PC-9 (cell line): ENCODE data around the gene IL1RL2. TPM values are rescaled to one million over a fixed set of nuclear protein-coding genes. Genes with fewer than 3 reads are reported as not detected.

ENCODE experiments used
- BruUV-seq: library from RNA; stranded (reverse); fragments of 400-500 nt; replicated peaks from 2 replicates; lab custom pipeline; 2021; lab: Mats Ljungman, UMichigan
- CTCF ChIA-PET: fragments of 300-600 bp; sonication (Branson Sonifier 250); formaldehyde crosslinking; loops from one replicate; lab custom pipeline; 2022; ENCODE audit warnings: antibody characterized with exemption; lab: Charles Lee
- POLR2A ChIA-PET: fragments of 300-600 bp; sonication (Branson Sonifier 250); formaldehyde crosslinking; loops from one replicate; lab custom pipeline; 2022; ENCODE audit warnings: antibody characterized with exemption; ENCODE audit not compliant: unreplicated experiment; lab: Charles Lee
- DNase-seq, 2 experiments: peaks; one replicate each; pipeline versions ENCODE4 v3.0.0 to v3.0.0-alpha.2; 2015 to 2022; ENCODE audit warnings: mixed read lengths in 1 of 2
- H2AFZ ChIP-seq: fragments of 200-600 bp; sonication (generic); 2 replicates; pipeline ENCODE4 v1.8.1; 2017; ENCODE audit warnings: antibody characterized with exemption
- H3F3A ChIP-seq: fragments of 200-600 bp; sonication (generic); 2 replicates; pipeline ENCODE4 v1.8.1; 2017; ENCODE audit warnings: antibody characterized with exemption, mild to moderate bottlenecking, low read depth; ENCODE audit not compliant: insufficient read depth
- H3K27ac ChIP-seq: fragments of 200-600 bp; sonication (generic); 2 replicates; pipeline ENCODE4 v1.6.1; 2016; ENCODE audit warnings: mixed run types
- H3K27me3 ChIP-seq: fragments of 200-600 bp; sonication (generic); 2 replicates; pipeline ENCODE4 v1.6.1; 2016; ENCODE audit warnings: low read depth, mixed run types; ENCODE audit not compliant: insufficient read depth
- H3K36me3 ChIP-seq: fragments of 200-600 bp; sonication (generic); 2 replicates; pipeline ENCODE4 v1.6.1; 2016; ENCODE audit warnings: low read depth, mixed run types
- H3K4me1 ChIP-seq: fragments of 200-600 bp; sonication (generic); replicated peaks from 2 replicates; pipeline ENCODE4 v1.6.1; 2016; ENCODE audit warnings: mixed run types; ENCODE audit not compliant: insufficient read depth
- H3K4me2 ChIP-seq: fragments of 200-600 bp; sonication (generic); 2 replicates; pipeline ENCODE4 v1.6.1; 2017; ENCODE audit warnings: mixed run types
- H3K4me3 ChIP-seq: fragments of 200-600 bp; sonication (generic); 2 replicates; pipeline ENCODE4 v1.6.1; 2016; ENCODE audit warnings: mixed run types
- H3K79me2 ChIP-seq: fragments of 200-600 bp; sonication (generic); 2 replicates; pipeline ENCODE4 v1.6.1; 2017; ENCODE audit warnings: low read depth, mixed run types
- H3K9me2 ChIP-seq: fragments of 200-600 bp; sonication (generic); 2 replicates; pipeline ENCODE4 v1.8.1; 2017; ENCODE audit warnings: mild to moderate bottlenecking; ENCODE audit not compliant: insufficient read depth
- H3K9me3 ChIP-seq: fragments of 200-600 bp; sonication (generic); 2 replicates; pipeline ENCODE4 v1.8.1; 2016; ENCODE audit warnings: low read depth; ENCODE audit not compliant: insufficient read depth
- H4K20me1 ChIP-seq: fragments of 200-600 bp; sonication (generic); 2 replicates; pipeline ENCODE4 v1.8.1; 2017; ENCODE audit not compliant: insufficient read depth
- EZH2 ChIP-seq: fragments of 200-600 bp; sonication (generic); IDR thresholded peaks from 2 replicates; pipeline ENCODE4 v1.8.0; 2017; ENCODE audit warnings: antibody characterized with exemption, low read depth
- intact Hi-C: fragments of 100-400 bp; cut with micrococcal nuclease; formaldehyde crosslinking; loops from one replicate; pipeline ENCODE4 v1.10.0; 2022; ENCODE audit not compliant: unreplicated experiment
- total RNA-seq: library from RNA; stranded (reverse); gene quantifications from 2 replicates; pipeline ENCODE4 v1.2.3, GENCODE V29; 2021
- TF ChIP-seq, protein P1 (sequence below): fragments of 200-600 bp; sonication (generic); conservative IDR thresholded peaks from 2 replicates; pipeline ENCODE4 v1.6.1; 2017; ENCODE audit warnings: mixed run types, antibody characterized with exemption, mild to moderate bottlenecking, moderate library complexity

The IL1RL2 gene
- total RNA-seq, 1 experiment from 2014 or later: 1.9 TPM

GRCh38 chr2:102276549-102277201, 89.9 kb downstream of the IL1RL2 start:
- Histone ChIP-seq H3K27me3 (no peaks in the 10 kb centered on the region), H3K4me1 (no peaks in the 10 kb centered on the region)
- CTCF ChIA-PET: no interaction called here

DNA sequence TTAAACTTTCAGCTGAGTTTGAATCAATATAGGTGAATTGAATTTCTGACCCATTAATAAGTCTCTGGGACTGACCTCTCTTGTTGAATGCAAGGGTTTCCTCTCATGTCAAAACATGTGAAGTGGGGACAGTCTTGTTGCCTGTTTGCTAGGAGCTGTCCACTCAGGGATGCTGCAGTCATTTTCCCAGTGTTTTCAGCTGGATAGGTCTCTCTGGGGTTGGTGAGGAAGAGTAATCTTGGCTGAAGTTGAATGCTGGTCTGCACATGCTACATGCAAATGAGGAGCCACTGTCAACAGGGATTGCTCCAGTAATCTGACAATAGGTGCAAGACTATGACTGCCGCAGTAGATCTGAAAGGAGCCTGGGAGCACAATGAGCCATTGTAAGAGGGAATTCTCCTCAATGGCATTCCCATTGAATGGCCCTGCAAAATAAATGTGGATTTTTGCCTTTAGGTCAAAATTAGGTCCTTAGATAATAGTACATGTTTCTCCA, 90.4 kb downstream of the IL1RL2 start:
- ChIA-PET POLR2A (no interaction called here), CTCF (no interaction called here)
- no peaks in the 10 kb centered on the region for H4K20me1 ChIP-seq
- BruUV-seq: no TSS peak
- no peak overlapping the region for H2AFZ ChIP-seq
- no peaks in the 10 kb centered on the region for H3K27me3 ChIP-seq
- no peaks in the 10 kb centered on the region for H3K9me2 ChIP-seq
- no peaks in the 10 kb centered on the region for H3K4me1 ChIP-seq
- no peaks in the 10 kb centered on the region for H3K79me2 ChIP-seq
- no peak overlapping the region for H3K4me2 ChIP-seq
- no peak for DNase-seq
- H3F3A ChIP-seq: no peaks in the 10 kb centered on the region
- peaks cover 4% of the 10 kb centered on the region; the same call in 1 of the 2 replicates for H3K9me3 ChIP-seq
- no peak overlapping the region for H3K4me3 ChIP-seq
- no peak overlapping the region for H3K27ac ChIP-seq
- intact Hi-C loops: no loop called here
- H3K36me3 ChIP-seq: no peaks in the 10 kb centered on the region
- TF ChIP-seq EZH2: no peak
- TF ChIP-seq, protein P1, sequence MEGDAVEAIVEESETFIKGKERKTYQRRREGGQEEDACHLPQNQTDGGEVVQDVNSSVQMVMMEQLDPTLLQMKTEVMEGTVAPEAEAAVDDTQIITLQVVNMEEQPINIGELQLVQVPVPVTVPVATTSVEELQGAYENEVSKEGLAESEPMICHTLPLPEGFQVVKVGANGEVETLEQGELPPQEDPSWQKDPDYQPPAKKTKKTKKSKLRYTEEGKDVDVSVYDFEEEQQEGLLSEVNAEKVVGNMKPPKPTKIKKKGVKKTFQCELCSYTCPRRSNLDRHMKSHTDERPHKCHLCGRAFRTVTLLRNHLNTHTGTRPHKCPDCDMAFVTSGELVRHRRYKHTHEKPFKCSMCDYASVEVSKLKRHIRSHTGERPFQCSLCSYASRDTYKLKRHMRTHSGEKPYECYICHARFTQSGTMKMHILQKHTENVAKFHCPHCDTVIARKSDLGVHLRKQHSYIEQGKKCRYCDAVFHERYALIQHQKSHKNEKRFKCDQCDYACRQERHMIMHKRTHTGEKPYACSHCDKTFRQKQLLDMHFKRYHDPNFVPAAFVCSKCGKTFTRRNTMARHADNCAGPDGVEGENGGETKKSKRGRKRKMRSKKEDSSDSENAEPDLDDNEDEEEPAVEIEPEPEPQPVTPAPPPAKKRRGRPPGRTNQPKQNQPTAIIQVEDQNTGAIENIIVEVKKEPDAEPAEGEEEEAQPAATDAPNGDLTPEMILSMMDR: no peak

More at GRCh38 chr2:102276549-102277201, 89.9 kb downstream of the IL1RL2 start:
- H3K9me2 ChIP-seq: no peaks in the 10 kb centered on the region
- no peak overlapping the region for H2AFZ ChIP-seq
- H3K4me2 ChIP-seq: no peak overlapping the region
- no peaks in the 10 kb centered on the region for H4K20me1 ChIP-seq
- POLR2A ChIA-PET: no interaction called here
- no peak overlapping the region for H3K27ac ChIP-seq
- no peak overlapping the region for H3K4me3 ChIP-seq
- peaks cover 4% of the 10 kb centered on the region; the same call in 1 of the 2 replicates for H3K9me3 ChIP-seq
- TF ChIP-seq, protein P1: no peak
- no peak for TF ChIP-seq EZH2
- DNase-seq: no peak
- H3K79me2 ChIP-seq: no peaks in the 10 kb centered on the region
- BruUV-seq: no TSS peak
- intact Hi-C loops: no loop called here
- H3F3A ChIP-seq: no peaks in the 10 kb centered on the region
- H3K36me3 ChIP-seq: no peaks in the 10 kb centered on the region

DNA sequence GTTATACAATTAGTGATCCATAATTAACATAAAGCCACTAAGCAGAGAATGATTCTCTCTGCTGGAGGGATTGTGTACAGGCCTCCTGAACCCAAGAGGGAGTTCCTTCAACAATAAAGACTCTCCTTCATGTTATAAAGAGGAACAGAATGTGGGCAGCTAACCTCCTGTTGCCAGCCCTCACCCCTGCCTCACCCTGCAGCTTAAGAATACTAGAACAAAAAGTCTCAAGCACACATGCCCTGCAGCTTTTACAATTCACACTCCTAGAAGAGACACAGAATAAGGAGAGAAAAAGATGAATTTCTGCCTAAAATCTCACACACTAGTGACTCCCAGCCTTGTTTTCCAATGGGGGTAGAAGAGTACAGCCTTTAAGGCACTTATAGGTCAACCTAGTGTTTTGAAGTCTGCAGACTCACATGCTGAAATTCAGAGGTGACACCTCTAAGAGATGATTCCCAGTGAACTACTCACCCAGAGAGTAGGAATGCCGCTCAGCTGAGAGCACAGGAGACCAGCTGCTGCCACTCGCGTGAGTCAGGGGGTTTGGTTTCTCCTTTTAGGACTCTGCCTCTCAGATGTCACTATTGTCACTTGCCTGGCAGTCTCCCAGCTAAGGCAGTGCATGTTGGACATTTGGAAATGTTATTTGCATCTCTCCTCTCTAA, 92.0 kb downstream of the IL1RL2 start:
- H3K79me2 ChIP-seq: no peaks in the 10 kb centered on the region
- no peaks in the 10 kb centered on the region for H3K4me1 ChIP-seq
- DNase-seq: no peak
- no peaks in the 10 kb centered on the region for H3K9me2 ChIP-seq
- H3K4me2 ChIP-seq: no peak overlapping the region
- H3K27me3 ChIP-seq: no peaks in the 10 kb centered on the region
- intact Hi-C loops: no loop called here
- ChIA-PET POLR2A (no interaction called here), CTCF (no interaction called here)
- TF ChIP-seq, protein P1: no peak
- TF ChIP-seq EZH2: no peak
- no peak overlapping the region for H3K4me3 ChIP-seq
- H3K36me3 ChIP-seq: no peaks in the 10 kb centered on the region
- H2AFZ ChIP-seq: no peak overlapping the region
- H3K9me3 ChIP-seq: peaks cover 4% of the 10 kb centered on the region; the same call in 1 of the 2 replicates
- no TSS peak for BruUV-seq
- no peaks in the 10 kb centered on the region for H4K20me1 ChIP-seq
- H3F3A ChIP-seq: no peaks in the 10 kb centered on the region
- no peak overlapping the region for H3K27ac ChIP-seq
